SK-N-SH (cell line): ENCODE results near the gene ERCC8. TPM values are rescaled to one million over a fixed set of nuclear protein-coding genes. Genes with fewer than 3 reads are reported as not detected.

Experiments
- CTCF ChIA-PET: fragments of 300-600, 350-600 bp; formaldehyde crosslinking; extraction: SDS; loops from one replicate; lab custom pipeline; 2021; lab: Yijun Ruan, JAX
- POLR2A ChIA-PET: fragments of 350-600 bp; sonication (Branson Sonifier 250); formaldehyde crosslinking; extraction: SDS; loops from one replicate; lab custom pipeline; 2020; ENCODE audit warnings: antibody characterized with exemption, inconsistent platforms; lab: Yijun Ruan, JAX
- DNase-seq: peaks from one replicate; pipeline ENCODE4 v3.0.0; 2012
- H2AFZ ChIP-seq: fragments of 200-600 bp; sonication (generic); 2 replicates; pipeline ENCODE4 v1.8.1; 2016; ENCODE audit warnings: antibody characterized with exemption, mild to moderate bottlenecking, low read depth
- H3F3A ChIP-seq: fragments of 200-600 bp; sonication (generic); replicated peaks from 2 replicates; pipeline ENCODE3; 2016; ENCODE audit warnings: antibody characterized with exemption, mild to moderate bottlenecking; ENCODE audit not compliant: insufficient read depth
- H3K27ac ChIP-seq, 2 experiments: fragments of 200-500 bp in 1 of 2; fragments of 200-600 bp in 1 of 2; sonication (Bioruptor generic) in 1 of 2; sonication (generic), shearing (Covaris generic) in 1 of 2; 2 replicates each; pipeline versions ENCODE4 v1.5.1 to v1.6.1; 2014 to 2016; ENCODE audit warnings: low read depth in 2 of 2, inconsistent platforms in 1 of 2, low read length in 1 of 2, mild to moderate bottlenecking in 1 of 2, mixed read lengths in 1 of 2
- H3K27me3 ChIP-seq: fragments of 200-600 bp; sonication (generic), shearing (Covaris generic); 2 replicates; pipeline ENCODE4 v1.6.1; 2016; ENCODE audit warnings: mixed run types; ENCODE audit not compliant: insufficient read depth
- H3K36me3 ChIP-seq, 2 experiments: fragments of 200-500 bp in 1 of 2; fragments of 200-600 bp in 1 of 2; sonication (Bioruptor generic) in 1 of 2; sonication (generic) in 1 of 2; replicated peaks in 1 of 2; 2 replicates each; pipeline versions ENCODE3 to v1.5.1; 2014 to 2016; ENCODE audit warnings: low read length in 1 of 2, mild to moderate bottlenecking in 1 of 2; ENCODE audit not compliant: insufficient read depth in 2 of 2, control insufficient read depth in 1 of 2
- H3K4me1 ChIP-seq, 2 experiments: fragments of 200-500 bp in 1 of 2; fragments of 200-600 bp in 1 of 2; sonication (Bioruptor generic) in 1 of 2; sonication (generic), shearing (Covaris generic) in 1 of 2; 2 replicates each; pipeline versions ENCODE4 v1.5.1 to v1.6.1; 2014 to 2016; ENCODE audit warnings: low read depth in 1 of 2, low read length in 1 of 2, mixed run types in 1 of 2; ENCODE audit not compliant: insufficient read depth in 2 of 2, control insufficient read depth in 1 of 2
- H3K4me2 ChIP-seq: fragments of 200-600 bp; sonication (generic), shearing (Covaris generic); 2 replicates; pipeline ENCODE4 v1.6.1; 2017; ENCODE audit warnings: mixed run types
- H3K4me3 ChIP-seq, 2 experiments: fragments of 200-500 bp in 1 of 2; fragments of 200-600 bp in 1 of 2; sonication (Bioruptor generic) in 1 of 2; sonication (generic), shearing (Covaris generic) in 1 of 2; 2 replicates each; pipeline versions ENCODE4 v1.5.1 to v1.8.1; 2014 to 2016; ENCODE audit warnings: low read depth in 2 of 2, inconsistent platforms in 1 of 2, low read length in 1 of 2, mild to moderate bottlenecking in 1 of 2, mixed read lengths in 1 of 2, moderate library complexity in 1 of 2
- H3K79me2 ChIP-seq: fragments of 200-600 bp; sonication (generic); 2 replicates; pipeline ENCODE4 v1.8.1; 2017; ENCODE audit warnings: mild to moderate bottlenecking; ENCODE audit not compliant: insufficient read depth
- H3K9ac ChIP-seq: fragments of 200-600 bp; sonication (generic); 2 replicates; pipeline ENCODE4 v1.6.1; 2017; ENCODE audit warnings: mixed run types
- H3K9me2 ChIP-seq: fragments of 200-600 bp; sonication (generic); 2 replicates; pipeline ENCODE4 v1.6.1; 2017; ENCODE audit warnings: mixed run types
- H3K9me3 ChIP-seq: fragments of 200-600 bp; sonication (generic); 2 replicates; pipeline ENCODE4 v1.6.1; 2017; ENCODE audit warnings: mixed run types, mild to moderate bottlenecking, moderate library complexity
- H4K20me1 ChIP-seq: fragments of 200-600 bp; sonication (generic); 2 replicates; pipeline ENCODE4 v1.6.1; 2017; ENCODE audit warnings: mild to moderate bottlenecking, mixed run types; ENCODE audit not compliant: insufficient read depth
- CHD2 ChIP-seq: fragments of 150-350 bp; IDR thresholded peaks from 2 replicates; pipeline ENCODE4 v1.6.1; 2018; ENCODE audit warnings: low read length; ENCODE audit not compliant: partially characterized antibody
- CTCF ChIP-seq: fragments of 200-600 bp; sonication (generic); IDR thresholded peaks from 2 replicates; pipeline ENCODE4 v1.6.1; 2017; ENCODE audit warnings: antibody characterized with exemption, mild to moderate bottlenecking, moderate library complexity
- EZH2phosphoT487 ChIP-seq: fragments of 200-600 bp; sonication (generic); IDR thresholded peaks from 2 replicates; pipeline ENCODE4 v1.6.1; 2017; ENCODE audit warnings: low read depth, mixed run types, mild to moderate bottlenecking, antibody characterized with exemption, moderate library complexity, borderline replicate concordance
- FOSL2 ChIP-seq: IDR thresholded peaks from 2 replicates; pipeline ENCODE4 v1.4.0; 2012; ENCODE audit warnings: low read depth, mild to moderate bottlenecking, moderate library complexity, borderline replicate concordance
- FOXJ3 ChIP-seq: sonication (generic); formaldehyde crosslinking; IDR thresholded peaks from 2 replicates; pipeline ENCODE4 v1.5.1; 2020; ENCODE audit warnings: mild to moderate bottlenecking, missing genetic modification reagents
- GABPA ChIP-seq: IDR thresholded peaks from 2 replicates; pipeline ENCODE4 v1.4.0; 2012; ENCODE audit warnings: low read depth, mild to moderate bottlenecking
- GATA2 ChIP-seq: sonication (generic); formaldehyde crosslinking; IDR thresholded peaks from 2 replicates; pipeline ENCODE4 v1.5.0; 2020; ENCODE audit warnings: mild to moderate bottlenecking, missing genetic modification reagents
- JUND ChIP-seq: IDR thresholded peaks from 2 replicates; pipeline ENCODE4 v1.4.0; 2012
- MAX ChIP-seq: IDR thresholded peaks from 2 replicates; pipeline ENCODE4 v1.4.0; 2012; ENCODE audit warnings: low read depth
- MEF2A ChIP-seq: IDR thresholded peaks from 2 replicates; pipeline ENCODE4 v1.4.0; 2012; ENCODE audit warnings: low read depth, borderline replicate concordance
- MXI1 ChIP-seq: IDR thresholded peaks from 2 replicates; pipeline ENCODE4 v1.6.1; 2012; ENCODE audit warnings: mild to moderate bottlenecking, low read depth, low read length, improper control_type of control experiment
- NFIC ChIP-seq: IDR thresholded peaks from 2 replicates; pipeline ENCODE4 v1.4.0; 2012; ENCODE audit warnings: borderline replicate concordance
- NRF1 ChIP-seq: IDR thresholded peaks from 2 replicates; pipeline ENCODE4 v1.6.1; 2012; ENCODE audit warnings: low read depth, mild to moderate bottlenecking, low read length
- PBX3 ChIP-seq: IDR thresholded peaks from 2 replicates; pipeline ENCODE4; 2012
- POLR2AphosphoS5 ChIP-seq: IDR thresholded peaks from 2 replicates; pipeline ENCODE4 v1.6.1; 2012; ENCODE audit warnings: low read depth, low read length
- RAD21 ChIP-seq: IDR thresholded peaks from 2 replicates; pipeline ENCODE4 v1.6.1; 2012; ENCODE audit warnings: mild to moderate bottlenecking, low read length
- RCOR1 ChIP-seq: fragments of 150-350 bp; IDR thresholded peaks from 2 replicates; pipeline ENCODE4 v1.6.1; 2017; ENCODE audit warnings: antibody characterized with exemption, low read length
- REST ChIP-seq: IDR thresholded peaks from 2 replicates; pipeline ENCODE4 v1.6.1; 2012; ENCODE audit warnings: mild to moderate bottlenecking, low read depth, low read length, moderate library complexity
- SIN3A ChIP-seq: IDR thresholded peaks from 2 replicates; pipeline ENCODE4 v1.6.1; 2012; ENCODE audit warnings: low read depth, mild to moderate bottlenecking, low read length, moderate library complexity, borderline replicate concordance
- SMC3 ChIP-seq: IDR thresholded peaks from 2 replicates; pipeline ENCODE4 v1.6.1; 2012; ENCODE audit warnings: low read depth, low read length, improper control_type of control experiment
- TAF1 ChIP-seq: IDR thresholded peaks from 2 replicates; pipeline ENCODE4 v1.6.1; 2012; ENCODE audit warnings: low read depth, mild to moderate bottlenecking, low read length, moderate library complexity, borderline replicate concordance
- USF1 ChIP-seq: IDR thresholded peaks from 2 replicates; pipeline ENCODE4 v1.4.0; 2012; ENCODE audit warnings: low read depth, borderline replicate concordance
- USF2 ChIP-seq: fragments of 150-350 bp; IDR thresholded peaks from 2 replicates; pipeline ENCODE4 v1.6.1; 2017; ENCODE audit warnings: antibody characterized with exemption, low read length, low read depth, borderline replicate concordance
- WGBS: methylation state at CpG from one replicate; pipeline ENCODE4 v1.1.6; 2017; ENCODE audit warnings: low lambda C conversion rate; 5-methylcytosine and 5-hydroxymethylcytosine counted together
- polyA plus RNA-seq, 3 experiments: library from polyadenylated mRNA; depleted of rRNA; stranded (reverse); fragments of >200 nt; gene quantifications; 2 replicates each; pipeline ENCODE4 v1.2.3, GENCODE V29; 2012

The ERCC8 gene
- polyA plus RNA-seq, 1 of the 3 experiments (the other 2 are of a cell fraction), result 11.6 TPM

GRCh38 chr5:60836131-60836530 is 108.7 kb downstream of the ERCC8 start (continued):
- TF ChIP-seq FOSL2, result no peak
- no peak for TF ChIP-seq MAX
- TF ChIP-seq SMC3, result no peak
- no peak for TF ChIP-seq GABPA
- TF ChIP-seq NFIC, result no peak
- no peak for TF ChIP-seq CTCF
- TF ChIP-seq USF1, result no peak
- no peak for TF ChIP-seq POLR2AphosphoS5
- TF ChIP-seq REST, result no peak
- TF ChIP-seq PBX3, result no peak
- TF ChIP-seq FOXJ3, result no peak

- ChIA-PET CTCF (no interaction called here), POLR2A (no interaction called here)
- no peak for DNase-seq
- TF ChIP-seq FOXJ3 (no peak), USF2 (no peak), GATA2 (no peak), POLR2AphosphoS5 (no peak), MEF2A (no peak), MXI1 (no peak), JUND (no peak), NFIC (no peak), SIN3A (no peak), TAF1 (no peak), USF1 (no peak), EZH2phosphoT487 (no peak), RAD21 (no peak), GABPA (no peak), RCOR1 (no peak), NRF1 (no peak), CHD2 (no peak)
Measured at GRCh38 chr5:60835554-60835953, 109.3 kb downstream of the ERCC8 start.

More at GRCh38 chr5:60835554-60835953, 109.3 kb downstream of the ERCC8 start:
- Histone ChIP-seq H3K27me3 (no peaks in the 10 kb centered on the region), H3K4me2 (no peak overlapping the region), H3K9me2 (no peaks in the 10 kb centered on the region), H3K79me2 (no peaks in the 10 kb centered on the region), H3K27ac (no peak overlapping the region), H3K36me3 (no peaks in the 10 kb centered on the region), H3K4me3 (no peak overlapping the region), H3K4me1 (no peaks in the 10 kb centered on the region), H3F3A (no peaks in the 10 kb centered on the region), H4K20me1 (no peaks in the 10 kb centered on the region), H2AFZ (no peak overlapping the region), H3K9me3 (no peaks in the 10 kb centered on the region), H3K9ac (no peak overlapping the region)
- WGBS, result 58% methylated on average over 5 of the region's 5 CpGs
